ENCODE results near the gene COPS2.

DNA sequence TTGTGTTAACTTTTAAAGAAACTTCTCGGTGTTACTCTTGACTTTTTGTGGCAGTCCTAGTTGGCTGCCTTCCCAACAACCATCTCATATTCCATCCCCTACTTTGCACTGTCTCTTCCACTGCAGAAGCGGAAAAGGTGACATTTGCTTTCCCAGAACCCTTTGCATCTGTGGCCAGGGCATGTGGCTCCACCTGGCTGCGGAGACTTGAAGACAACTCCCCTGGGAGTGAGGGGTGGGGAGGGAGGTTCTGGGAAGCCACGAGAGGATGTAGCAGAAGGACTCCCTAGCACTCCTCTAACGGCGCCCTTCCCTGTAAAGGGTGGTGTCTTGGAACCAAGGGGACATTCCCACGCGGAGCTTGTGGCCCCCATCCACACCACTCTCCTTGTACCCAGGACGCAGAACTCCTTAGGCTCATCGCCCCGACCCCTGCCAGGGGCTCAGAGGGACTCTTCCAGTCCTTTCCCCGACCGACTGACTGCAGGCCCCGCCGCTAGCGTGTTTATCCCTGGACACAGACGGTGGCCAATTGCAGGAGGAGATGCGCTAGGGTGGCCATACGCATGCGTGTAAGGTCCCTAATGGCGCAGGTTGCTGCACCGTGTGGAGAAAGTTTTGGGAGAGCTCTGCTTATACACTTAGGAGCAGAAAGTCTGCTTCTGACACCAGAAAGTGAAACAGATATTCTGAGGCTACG is 75.9 kb downstream of the COPS2 start:
- TF ChIP-seq CTCF (IDR thresholded peaks at IDR 0.05) (no peak), POLR2A (IDR thresholded peaks at IDR 0.05) (no peak)
